Neuron (in vitro differentiated cells): Measurements from ENCODE around the gene SUGCT.

Experiments
- H2AFZ ChIP-seq: one replicate; pipeline ENCODE4 v1.6.1; 2013; ENCODE audit warnings: low read depth, mild to moderate bottlenecking, inconsistent platforms, low read length, moderate library complexity
- H3K27me3 ChIP-seq: one replicate; pipeline ENCODE4 v1.6.1; 2013; ENCODE audit warnings: low read length; ENCODE audit not compliant: insufficient read depth
- H3K36me3 ChIP-seq: one replicate; pipeline ENCODE4 v1.6.1; 2013; ENCODE audit warnings: low read length; ENCODE audit not compliant: insufficient read depth
- H3K4me1 ChIP-seq: one replicate; pipeline ENCODE4 v1.6.1; 2013; ENCODE audit warnings: low read length; ENCODE audit not compliant: insufficient read depth
- H3K4me3 ChIP-seq: 2 replicates; pipeline ENCODE4 v1.5.1; 2013; ENCODE audit warnings: mild to moderate bottlenecking, low read length, moderate library complexity
- H3K9me3 ChIP-seq: one replicate; pipeline ENCODE4 v1.6.1; 2013; ENCODE audit warnings: low read length

The SUGCT gene

DNA sequence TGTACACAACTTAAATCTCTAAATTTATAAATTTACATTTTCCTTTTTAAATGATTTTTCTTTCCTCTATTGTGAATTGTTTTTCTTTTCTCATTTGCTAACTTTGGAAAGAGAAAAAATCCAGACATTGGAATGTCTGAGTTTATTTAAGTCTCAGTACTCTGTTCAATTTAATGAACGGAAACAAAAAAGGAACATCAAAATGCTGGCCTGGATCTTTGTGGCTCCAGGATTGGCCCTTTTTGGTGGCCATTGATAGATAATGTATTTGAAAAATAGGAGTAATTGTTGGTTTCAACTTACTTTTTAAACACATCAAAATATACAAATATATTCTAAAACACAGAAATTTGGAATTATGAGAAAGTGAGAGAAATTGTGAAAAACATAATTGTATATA is 336.0 kb downstream of the SUGCT start:
- Histone ChIP-seq H3K27me3 (no peaks in the 10 kb centered on the region), H3K36me3 (no peaks in the 10 kb centered on the region), H2AFZ (no peak overlapping the region), H3K4me3 (no peak overlapping the region), H3K9me3 (no peaks in the 10 kb centered on the region), H3K4me1 (no peaks in the 10 kb centered on the region)

DNA sequence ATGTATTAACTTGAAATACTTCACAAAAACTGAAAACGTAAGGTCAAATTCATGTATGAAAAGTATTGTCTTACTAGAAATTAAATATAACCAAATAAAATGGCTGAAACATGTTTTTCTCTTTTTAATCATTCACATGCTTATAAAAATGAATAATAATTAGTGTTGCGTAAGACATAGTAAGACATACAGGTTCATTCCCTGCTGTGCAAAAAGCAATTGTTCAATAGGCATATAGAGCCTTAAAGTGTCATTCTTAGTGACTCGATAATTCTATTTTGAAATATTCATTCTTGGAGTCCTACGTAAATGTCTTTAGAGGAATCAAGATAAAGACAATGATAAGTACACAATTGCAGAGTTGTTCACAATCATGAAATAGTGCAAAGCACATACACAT is 337.1 kb downstream of the SUGCT start:
- Histone ChIP-seq H3K36me3 (no peaks in the 10 kb centered on the region), H3K4me3 (no peak overlapping the region), H3K4me1 (no peaks in the 10 kb centered on the region), H3K9me3 (no peaks in the 10 kb centered on the region), H2AFZ (no peak overlapping the region), H3K27me3 (no peaks in the 10 kb centered on the region)

DNA sequence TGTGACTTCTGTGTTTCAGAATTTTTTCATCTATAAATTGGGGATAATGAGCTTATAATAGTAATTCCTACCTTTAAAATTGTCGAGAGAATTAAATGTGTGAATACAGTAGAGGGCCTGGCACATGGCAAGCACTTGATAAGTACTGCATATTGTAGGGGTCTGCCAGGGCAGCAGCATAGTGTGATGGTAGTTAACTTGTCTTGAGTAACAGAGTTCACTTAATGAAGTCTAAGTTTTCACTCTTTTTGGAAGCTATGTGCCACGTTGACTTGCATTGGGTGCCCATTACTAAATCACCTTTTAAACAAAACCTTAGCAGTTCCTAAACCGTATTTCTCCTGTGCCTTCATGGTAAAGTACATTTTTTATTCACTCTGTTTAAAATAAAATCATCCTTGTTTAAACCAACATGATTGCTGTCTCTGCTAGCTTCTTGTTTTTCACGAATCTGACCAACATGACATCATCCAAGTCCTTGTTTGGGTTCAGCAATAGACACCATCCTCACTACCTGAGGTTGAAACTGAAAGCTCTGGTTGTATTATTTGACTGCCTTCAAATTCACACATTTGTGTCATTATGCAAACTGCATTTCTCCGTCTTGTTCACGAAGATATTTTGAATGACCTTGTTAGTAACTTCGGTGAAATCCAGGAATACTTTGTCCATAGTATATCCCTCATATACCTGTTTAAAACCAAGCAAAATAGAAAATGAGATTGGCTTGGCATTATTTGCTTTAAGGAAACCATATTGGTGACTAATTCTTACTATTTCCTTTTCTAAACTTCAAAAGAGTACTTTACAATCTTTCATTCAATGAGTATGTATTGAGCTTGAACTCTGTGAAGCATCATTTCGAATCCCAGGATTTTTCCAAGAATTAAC is 340.2 kb downstream of the SUGCT start:
- Histone ChIP-seq H3K9me3 (no peaks in the 10 kb centered on the region), H3K4me1 (no peaks in the 10 kb centered on the region), H2AFZ (no peak overlapping the region), H3K27me3 (no peaks in the 10 kb centered on the region), H3K36me3 (no peaks in the 10 kb centered on the region), H3K4me3 (no peak overlapping the region)

DNA sequence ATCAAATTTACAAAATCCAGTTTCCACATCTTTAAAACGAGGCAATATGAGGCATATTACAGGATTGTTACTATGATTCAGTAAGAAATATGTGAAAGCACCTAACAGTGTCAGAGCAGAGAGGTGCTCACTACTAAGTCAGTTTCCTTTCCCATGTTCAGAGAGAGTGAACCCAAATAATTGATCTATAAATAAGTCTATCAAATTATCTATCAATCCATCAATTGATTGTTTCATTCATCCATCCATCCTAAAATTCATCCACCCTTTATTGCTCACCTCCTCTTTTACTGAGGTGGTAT is 340.8 kb downstream of the SUGCT start:
- no peak overlapping the region for H3K4me3 ChIP-seq
- no peaks in the 10 kb centered on the region for H3K4me1 ChIP-seq

DNA sequence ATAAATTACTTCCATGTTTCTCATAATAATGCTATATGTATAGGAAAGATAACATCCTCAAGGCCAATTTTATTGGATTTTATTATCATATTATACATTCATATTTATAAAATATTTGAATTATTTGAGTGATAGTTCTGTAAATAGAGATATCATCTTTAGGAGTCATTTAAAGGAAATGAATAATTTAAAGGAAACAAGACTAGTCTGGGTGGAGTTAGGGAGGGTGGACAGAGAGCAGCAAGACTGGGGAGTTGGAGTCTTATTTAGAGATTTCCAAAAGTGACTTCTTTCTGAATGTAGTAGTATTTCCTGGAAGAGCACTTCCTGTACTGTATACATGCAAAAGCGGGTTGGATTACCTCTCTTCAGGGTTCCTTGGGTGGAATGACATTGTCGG is 342.3 kb downstream of the SUGCT start:
- Histone ChIP-seq H3K36me3 (no peaks in the 10 kb centered on the region), H3K4me1 (no peaks in the 10 kb centered on the region), H3K9me3 (no peaks in the 10 kb centered on the region), H2AFZ (no peak overlapping the region), H3K4me3 (no peak overlapping the region), H3K27me3 (no peaks in the 10 kb centered on the region)

More for the DNA sequence above, 340.8 kb downstream of the SUGCT start:
- no peak overlapping the region for H2AFZ ChIP-seq
- H3K36me3 ChIP-seq, result no peaks in the 10 kb centered on the region
- no peaks in the 10 kb centered on the region for H3K9me3 ChIP-seq
- no peaks in the 10 kb centered on the region for H3K27me3 ChIP-seq

DNA sequence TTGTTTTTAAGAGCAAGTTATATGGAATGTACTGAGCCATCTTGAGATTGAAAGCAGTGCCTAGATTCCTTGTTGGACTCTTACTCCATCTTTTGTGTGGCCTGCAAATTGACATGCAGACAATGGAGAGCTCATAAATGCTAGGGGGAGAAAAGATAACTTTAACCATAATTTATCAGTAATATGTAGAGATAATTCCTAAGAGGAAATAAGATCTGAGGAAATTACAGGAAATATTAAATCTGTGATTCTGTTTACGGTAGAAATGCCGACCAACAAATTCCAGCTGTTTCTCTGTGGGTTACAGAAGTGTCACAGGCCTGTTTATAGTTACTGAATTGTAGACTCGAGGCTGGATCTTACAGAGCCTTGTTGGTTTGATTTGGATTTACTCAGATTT is 348.0 kb downstream of the SUGCT start:
- no peaks in the 10 kb centered on the region for H3K4me1 ChIP-seq
- H3K4me3 ChIP-seq, result no peak overlapping the region
- H3K27me3 ChIP-seq, result no peaks in the 10 kb centered on the region
- H3K36me3 ChIP-seq, result no peaks in the 10 kb centered on the region
- H3K9me3 ChIP-seq, result peaks cover 2% of the 10 kb centered on the region
- H2AFZ ChIP-seq, result no peak overlapping the region

DNA sequence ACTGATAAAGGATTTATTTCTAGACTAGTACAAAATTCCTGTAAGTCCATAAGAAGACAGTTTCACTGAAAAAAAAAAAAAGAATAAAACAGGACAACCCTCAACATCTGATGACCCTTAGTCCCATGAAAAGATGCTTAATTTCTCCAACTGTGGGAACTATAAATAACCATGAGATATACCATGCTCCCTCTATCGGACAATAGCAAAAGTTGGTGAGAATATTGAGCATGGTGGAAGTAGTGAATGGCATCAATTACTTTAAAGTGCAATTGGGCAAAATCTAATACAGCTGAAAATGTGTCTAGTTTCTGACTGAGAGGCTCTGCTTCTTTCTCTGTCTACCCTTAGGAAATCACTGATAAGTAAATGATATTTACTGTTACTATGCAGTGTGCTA is 348.8 kb downstream of the SUGCT start:
- no peak overlapping the region for H3K4me3 ChIP-seq
- no peak overlapping the region for H2AFZ ChIP-seq
- H3K36me3 ChIP-seq, result no peaks in the 10 kb centered on the region
- peaks cover 2% of the 10 kb centered on the region for H3K9me3 ChIP-seq
- H3K4me1 ChIP-seq, result no peaks in the 10 kb centered on the region
- no peaks in the 10 kb centered on the region for H3K27me3 ChIP-seq

DNA sequence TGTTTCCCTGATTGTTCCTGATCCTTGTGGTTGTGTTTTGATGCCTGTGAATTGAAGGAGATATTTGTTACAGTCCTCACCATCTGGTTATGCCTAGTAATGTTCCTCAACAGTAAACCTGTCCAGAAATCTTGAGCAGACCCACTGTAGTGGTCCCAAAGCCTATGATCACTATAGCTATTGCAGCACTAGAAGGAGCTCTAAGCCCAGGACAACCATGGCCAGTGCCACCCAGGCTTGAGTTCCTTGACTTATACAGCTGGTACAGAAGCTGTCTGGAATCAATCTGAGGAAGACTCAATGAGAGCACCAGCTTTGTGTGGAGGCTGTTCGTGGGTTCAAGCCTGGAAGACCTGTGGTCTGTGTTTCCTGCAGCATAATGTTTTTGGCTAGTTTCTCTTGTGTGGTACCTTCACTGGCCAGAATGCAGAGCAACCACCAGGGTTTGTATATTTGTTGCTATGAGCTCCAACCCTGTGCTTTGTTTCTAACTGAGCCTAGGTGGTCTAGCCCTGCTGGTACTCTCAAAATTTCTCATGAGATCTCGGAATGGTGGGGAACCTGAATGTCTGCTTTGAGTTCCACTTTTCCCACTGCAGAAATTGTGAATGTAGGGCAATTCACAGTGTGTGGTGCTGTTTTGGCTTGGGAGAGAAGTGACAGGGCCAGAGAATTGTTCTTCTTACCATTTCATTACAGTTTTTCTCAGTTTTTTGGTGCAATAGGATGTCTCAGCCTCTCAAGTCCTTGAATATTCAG is 355.2 kb downstream of the SUGCT start:
- Histone ChIP-seq H3K9me3 (no peaks in the 10 kb centered on the region), H3K36me3 (no peaks in the 10 kb centered on the region), H3K4me3 (no peak overlapping the region), H3K27me3 (no peaks in the 10 kb centered on the region), H3K4me1 (no peaks in the 10 kb centered on the region), H2AFZ (no peak overlapping the region)

DNA sequence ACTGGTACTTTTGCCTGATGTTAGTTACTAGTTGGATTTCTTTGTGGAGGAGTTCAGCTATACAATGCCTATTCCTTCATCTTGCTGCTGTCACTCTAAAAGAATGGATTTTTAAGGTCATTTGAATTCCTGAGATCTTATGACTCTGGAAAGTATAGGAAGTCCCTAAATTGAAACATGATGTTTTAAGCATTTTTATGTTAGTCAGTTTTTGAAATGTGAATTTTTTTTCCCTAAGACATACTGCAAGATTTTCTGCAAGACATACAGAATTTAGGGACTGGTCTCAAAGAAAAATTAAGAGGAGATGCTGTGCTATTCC is 355.8 kb downstream of the SUGCT start:
- no peaks in the 10 kb centered on the region for H3K9me3 ChIP-seq
- no peaks in the 10 kb centered on the region for H3K27me3 ChIP-seq
- H3K4me1 ChIP-seq, result no peaks in the 10 kb centered on the region
- H3K36me3 ChIP-seq, result no peaks in the 10 kb centered on the region
- no peak overlapping the region for H3K4me3 ChIP-seq
- no peak overlapping the region for H2AFZ ChIP-seq

DNA sequence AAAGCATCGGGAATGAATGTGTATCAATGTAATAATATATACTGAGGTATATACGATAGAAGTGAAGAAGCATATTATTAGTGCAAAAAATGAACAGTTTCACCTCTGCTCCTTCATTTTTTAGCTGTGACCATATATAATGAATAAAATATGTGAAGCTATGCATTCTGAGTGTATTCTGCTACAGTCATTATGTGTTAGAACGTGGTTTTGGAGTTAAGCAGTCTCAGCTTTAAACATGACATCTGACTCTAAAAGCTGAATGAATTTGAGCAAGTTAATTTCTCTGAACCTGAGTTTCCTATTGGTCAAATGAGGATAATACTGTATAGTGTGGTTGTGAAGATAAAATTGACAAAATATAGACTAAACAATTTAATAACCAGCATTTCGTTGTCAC is 358.1 kb downstream of the SUGCT start:
- Histone ChIP-seq H3K4me3 (no peak overlapping the region), H3K9me3 (no peaks in the 10 kb centered on the region), H2AFZ (no peak overlapping the region), H3K4me1 (no peaks in the 10 kb centered on the region), H3K36me3 (no peaks in the 10 kb centered on the region), H3K27me3 (no peaks in the 10 kb centered on the region)

DNA sequence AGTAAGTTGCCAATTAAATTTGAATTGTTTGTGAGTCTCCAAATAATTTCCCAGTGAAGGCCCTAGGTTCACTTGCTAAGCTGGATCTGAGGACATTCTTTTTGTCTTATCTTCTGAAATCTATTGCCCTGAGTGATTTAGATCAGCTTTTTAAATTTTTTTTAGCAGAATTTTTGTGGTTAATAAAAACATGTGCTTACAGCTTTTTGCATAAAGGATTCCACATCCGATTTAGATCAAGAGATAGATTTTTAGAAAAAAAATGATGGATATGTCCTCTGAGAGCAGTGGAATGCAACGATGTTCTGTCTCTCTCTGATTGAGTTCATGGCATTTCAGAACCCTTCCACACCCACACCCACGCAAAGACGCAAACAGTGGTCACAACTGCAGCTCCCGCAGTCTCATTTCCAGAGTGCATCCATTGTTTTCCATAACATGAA is 358.8 kb downstream of the SUGCT start:
- Histone ChIP-seq H3K9me3 (no peaks in the 10 kb centered on the region), H3K36me3 (no peaks in the 10 kb centered on the region), H3K4me3 (no peak overlapping the region), H3K27me3 (no peaks in the 10 kb centered on the region), H2AFZ (no peak overlapping the region), H3K4me1 (no peaks in the 10 kb centered on the region)

DNA sequence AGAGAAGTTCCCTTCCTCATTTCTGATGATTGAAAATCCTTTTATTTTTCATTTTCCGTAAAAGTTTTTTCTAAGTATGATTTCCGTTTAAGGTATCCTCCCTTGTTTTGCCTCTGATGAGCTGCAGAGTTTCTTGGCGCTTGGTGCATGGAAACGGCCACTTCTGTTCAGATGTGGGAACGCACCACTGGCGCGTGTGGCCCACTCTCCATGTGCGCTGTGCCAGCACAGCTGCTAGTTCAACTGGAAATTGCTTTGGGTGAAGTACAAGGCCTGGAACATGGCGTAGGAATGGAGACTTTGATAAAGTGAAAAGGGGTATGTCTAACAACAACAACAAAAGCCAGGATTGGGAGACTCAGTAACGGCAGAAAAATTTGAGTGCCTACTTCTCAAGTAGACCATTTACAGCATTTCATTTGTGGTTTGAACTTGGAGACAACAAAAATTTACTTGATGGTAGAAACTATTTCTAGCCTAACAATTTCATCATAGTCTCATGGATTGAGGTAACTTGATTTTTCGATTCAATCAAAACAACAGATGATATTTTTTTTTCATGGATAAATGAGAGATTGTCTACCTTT is 364.2 kb downstream of the SUGCT start:
- Histone ChIP-seq H3K9me3 (no peaks in the 10 kb centered on the region), H2AFZ (no peak overlapping the region), H3K27me3 (no peaks in the 10 kb centered on the region), H3K36me3 (no peaks in the 10 kb centered on the region), H3K4me1 (no peaks in the 10 kb centered on the region), H3K4me3 (no peak overlapping the region)

DNA sequence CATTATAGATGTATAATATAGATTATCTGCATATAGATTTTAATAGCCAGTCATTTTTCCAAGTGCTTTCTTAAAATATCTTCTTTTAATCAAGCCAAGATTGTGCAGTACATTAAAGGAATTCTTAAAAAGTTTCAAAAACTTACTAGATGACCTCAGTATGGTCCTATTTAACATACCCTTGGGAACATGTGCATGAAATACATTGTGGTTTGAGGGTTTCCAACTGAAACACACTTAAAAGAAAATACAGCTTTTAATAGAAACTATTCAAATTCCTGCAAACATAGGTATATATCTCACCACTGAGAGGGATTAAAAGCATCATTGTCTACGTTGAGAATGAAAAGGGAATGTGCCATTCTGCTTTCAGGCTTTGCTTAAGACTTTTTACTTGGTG is 364.9 kb downstream of the SUGCT start:
- no peaks in the 10 kb centered on the region for H3K4me1 ChIP-seq
- no peaks in the 10 kb centered on the region for H3K9me3 ChIP-seq
- no peaks in the 10 kb centered on the region for H3K27me3 ChIP-seq
- H3K4me3 ChIP-seq, result no peak overlapping the region
- no peak overlapping the region for H2AFZ ChIP-seq
- H3K36me3 ChIP-seq, result no peaks in the 10 kb centered on the region
